Mesendoderm (in vitro differentiated cells): ENCODE results near the gene APBA1.

Experiments used
- DNase-seq: peaks from one replicate; pipeline ENCODE4 v3.0.0; 2013
- H2AK5ac ChIP-seq: 2 replicates; pipeline ENCODE4 v1.6.1; 2013; ENCODE audit warnings: low read length, inconsistent platforms
- H2BK120ac ChIP-seq: 2 replicates; pipeline ENCODE4 v1.6.1; 2013; ENCODE audit warnings: low read depth, mild to moderate bottlenecking, low read length, moderate library complexity, mixed read lengths
- H2BK15ac ChIP-seq: replicated peaks from 2 replicates; pipeline ENCODE4 v1.6.1; 2013; ENCODE audit warnings: low read depth, mild to moderate bottlenecking, moderate library complexity
- H2BK5ac ChIP-seq: 2 replicates; pipeline ENCODE4 v1.6.1; 2013; ENCODE audit warnings: low read length, inconsistent platforms
- H3K18ac ChIP-seq: 2 replicates; pipeline ENCODE4 v1.6.1; 2013; ENCODE audit warnings: mild to moderate bottlenecking, low read length, mixed read lengths
- H3K23ac ChIP-seq: one replicate; pipeline ENCODE4 v1.6.1; 2013; ENCODE audit warnings: low read length
- H3K27ac ChIP-seq: 2 replicates; pipeline ENCODE4 v1.5.1; 2013; ENCODE audit warnings: low read depth, mild to moderate bottlenecking, inconsistent platforms, low read length, moderate library complexity
- H3K27me3 ChIP-seq: 2 replicates; pipeline ENCODE4 v1.6.1; 2013; ENCODE audit warnings: low read length, control low read depth, mild to moderate bottlenecking, inconsistent platforms; ENCODE audit not compliant: insufficient read depth, poor library complexity
- H3K36me3 ChIP-seq: 2 replicates; pipeline ENCODE4 v1.6.1; 2013; ENCODE audit warnings: low read length, inconsistent platforms; ENCODE audit not compliant: control insufficient read depth, insufficient read depth
- H3K4ac ChIP-seq: one replicate; pipeline ENCODE4 v1.6.1; 2013; ENCODE audit warnings: low read depth, mild to moderate bottlenecking, low read length, moderate library complexity
- H3K4me1 ChIP-seq: 2 replicates; pipeline ENCODE4 v1.6.1; 2013; ENCODE audit warnings: low read depth, low read length, inconsistent platforms; ENCODE audit not compliant: control insufficient read depth
- H3K4me2 ChIP-seq: 2 replicates; pipeline ENCODE4 v1.6.1; 2013; ENCODE audit warnings: low read length
- H3K4me3 ChIP-seq: 2 replicates; pipeline ENCODE4 v1.5.1; 2013; ENCODE audit warnings: mild to moderate bottlenecking, low read length
- H3K56ac ChIP-seq: one replicate; pipeline ENCODE4 v1.6.1; 2013; ENCODE audit warnings: low read length
- H3K79me1 ChIP-seq: 2 replicates; pipeline ENCODE4 v1.6.1; 2013; ENCODE audit warnings: low read length, inconsistent platforms
- H3K79me2 ChIP-seq: 2 replicates; pipeline ENCODE4 v1.6.1; 2013; ENCODE audit warnings: mild to moderate bottlenecking, low read length; ENCODE audit not compliant: control insufficient read depth, insufficient read depth
- H3K9ac ChIP-seq: 2 replicates; pipeline ENCODE4 v1.6.1; 2013; ENCODE audit warnings: low read length, inconsistent platforms
- H4K5ac ChIP-seq: one replicate; pipeline ENCODE4 v1.6.1; 2013; ENCODE audit warnings: low read length
- H4K8ac ChIP-seq: one replicate; pipeline ENCODE4 v1.6.1; 2013; ENCODE audit warnings: low read depth, mild to moderate bottlenecking, control low read depth, low read length, moderate library complexity
- WGBS: extraction: QIAGEN DNeasy Blood & Tissue Kit; methylation state at CpG from one replicate; pipeline ENCODE4 v1.1.7; 2013; ENCODE audit warnings: low lambda C conversion rate, missing lambda C conversion rate; ENCODE audit not compliant: insufficient coverage; ENCODE audit errors: extremely low coverage; 5-methylcytosine and 5-hydroxymethylcytosine counted together

The APBA1 gene

GRCh38 chr9:69579760-69580581 is 92.2 kb downstream of the APBA1 start:
- Histone ChIP-seq H3K23ac (no peak overlapping the region), H3K36me3 (no peaks in the 10 kb centered on the region), H3K79me2 (no peaks in the 10 kb centered on the region), H3K4ac (no peak overlapping the region), H2BK120ac (no peak overlapping the region), H3K27me3 (peaks cover 2% of the 10 kb centered on the region), H3K4me3 (no peak overlapping the region), H3K9ac (no peak overlapping the region), H3K4me1 (peaks cover 6% of the 10 kb centered on the region), H4K8ac (no peak overlapping the region), H3K18ac (no peak overlapping the region), H4K5ac (no peak overlapping the region), H3K4me2 (no peak overlapping the region), H2BK5ac (no peak overlapping the region), H2AK5ac (no peak overlapping the region), H3K27ac (no peak overlapping the region), H2BK15ac (no peak overlapping the region), H3K56ac (no peak overlapping the region), H3K79me1 (no peaks in the 10 kb centered on the region)
- no peak for DNase-seq
- WGBS: no CpG with 5 or more reads among the region's 5 CpGs

GRCh38 chr9:69579032-69579758 is 93.0 kb downstream of the APBA1 start:
- Histone ChIP-seq H2BK120ac (no peak overlapping the region), H3K4me1 (peaks cover 6% of the 10 kb centered on the region), H2AK5ac (no peak overlapping the region), H2BK15ac (no peak overlapping the region), H3K27me3 (peaks cover 2% of the 10 kb centered on the region), H3K36me3 (no peaks in the 10 kb centered on the region), H3K56ac (no peak overlapping the region), H3K9ac (no peak overlapping the region), H4K8ac (no peak overlapping the region), H3K4me2 (no peak overlapping the region), H3K18ac (no peak overlapping the region), H3K4ac (no peak overlapping the region), H3K23ac (no peak overlapping the region), H2BK5ac (no peak overlapping the region), H4K5ac (no peak overlapping the region), H3K4me3 (no peak overlapping the region), H3K27ac (no peak overlapping the region), H3K79me1 (no peaks in the 10 kb centered on the region), H3K79me2 (no peaks in the 10 kb centered on the region)
- DNase-seq: no peak
- WGBS: no CpG with 5 or more reads among the region's 6 CpGs

GRCh38 chr9:69578026-69578425 is 94.1 kb downstream of the APBA1 start:
- Histone ChIP-seq H3K79me1 (no peaks in the 10 kb centered on the region), H3K9ac (no peak overlapping the region), H4K8ac (no peak overlapping the region), H3K4me2 (no peak overlapping the region), H2AK5ac (no peak overlapping the region), H4K5ac (no peak overlapping the region), H3K36me3 (no peaks in the 10 kb centered on the region), H3K23ac (no peak overlapping the region), H3K56ac (no peak overlapping the region), H3K79me2 (no peaks in the 10 kb centered on the region), H3K27me3 (no peaks in the 10 kb centered on the region), H3K4me1 (peaks cover 6% of the 10 kb centered on the region), H3K27ac (no peak overlapping the region), H2BK120ac (no peak overlapping the region), H2BK5ac (no peak overlapping the region), H3K18ac (no peak overlapping the region), H2BK15ac (no peak overlapping the region), H3K4ac (no peak overlapping the region), H3K4me3 (no peak overlapping the region)
- no peak for DNase-seq
- no CpG with 5 or more reads among the region's 3 CpGs for WGBS

GRCh38 chr9:69577123-69577522 is 95.0 kb downstream of the APBA1 start:
- Histone ChIP-seq H4K8ac (no peak overlapping the region), H3K56ac (no peak overlapping the region), H3K4ac (no peak overlapping the region), H3K79me2 (no peaks in the 10 kb centered on the region), H3K79me1 (no peaks in the 10 kb centered on the region), H2AK5ac (no peak overlapping the region), H3K27ac (no peak overlapping the region), H2BK5ac (no peak overlapping the region), H3K18ac (no peak overlapping the region), H3K36me3 (no peaks in the 10 kb centered on the region), H3K27me3 (no peaks in the 10 kb centered on the region), H3K9ac (no peak overlapping the region), H3K4me3 (no peak overlapping the region), H3K4me2 (no peak overlapping the region), H4K5ac (no peak overlapping the region), H2BK15ac (no peak overlapping the region), H3K4me1 (peaks cover 6% of the 10 kb centered on the region), H2BK120ac (no peak overlapping the region), H3K23ac (no peak overlapping the region)
- no CpG with 5 or more reads among the region's 1 CpG for WGBS
- DNase-seq: no peak

- Histone ChIP-seq H3K56ac (no peak overlapping the region), H3K79me2 (no peaks in the 10 kb centered on the region), H3K23ac (no peak overlapping the region), H3K9ac (no peak overlapping the region), H4K5ac (no peak overlapping the region), H3K18ac (no peak overlapping the region), H3K27ac (no peak overlapping the region), H3K4me1 (no peaks in the 10 kb centered on the region), H3K4me3 (no peak overlapping the region), H3K4ac (no peak overlapping the region), H3K4me2 (no peak overlapping the region), H3K36me3 (no peaks in the 10 kb centered on the region), H3K27me3 (no peaks in the 10 kb centered on the region), H2AK5ac (no peak overlapping the region), H2BK120ac (no peak overlapping the region), H4K8ac (no peak overlapping the region), H3K79me1 (no peaks in the 10 kb centered on the region), H2BK5ac (no peak overlapping the region), H2BK15ac (no peak overlapping the region)
- no peak for DNase-seq
- WGBS: no CpG with 5 or more reads among the region's 4 CpGs
Observed at GRCh38 chr9:69574057-69574456, 98.1 kb downstream of the APBA1 start.
